ENCODE measurements around the gene RNF212B. TPM values are rescaled to one million over a fixed set of nuclear protein-coding genes. Genes with fewer than 3 reads are reported as not detected.

Gene RNF212B
- total and polyA plus RNA-seq, 2 of the 13 experiments (the other 11 are each of a cell fraction or from before 2014, with no cell fraction given): 0.05 TPM; not detected in 1

DNA sequence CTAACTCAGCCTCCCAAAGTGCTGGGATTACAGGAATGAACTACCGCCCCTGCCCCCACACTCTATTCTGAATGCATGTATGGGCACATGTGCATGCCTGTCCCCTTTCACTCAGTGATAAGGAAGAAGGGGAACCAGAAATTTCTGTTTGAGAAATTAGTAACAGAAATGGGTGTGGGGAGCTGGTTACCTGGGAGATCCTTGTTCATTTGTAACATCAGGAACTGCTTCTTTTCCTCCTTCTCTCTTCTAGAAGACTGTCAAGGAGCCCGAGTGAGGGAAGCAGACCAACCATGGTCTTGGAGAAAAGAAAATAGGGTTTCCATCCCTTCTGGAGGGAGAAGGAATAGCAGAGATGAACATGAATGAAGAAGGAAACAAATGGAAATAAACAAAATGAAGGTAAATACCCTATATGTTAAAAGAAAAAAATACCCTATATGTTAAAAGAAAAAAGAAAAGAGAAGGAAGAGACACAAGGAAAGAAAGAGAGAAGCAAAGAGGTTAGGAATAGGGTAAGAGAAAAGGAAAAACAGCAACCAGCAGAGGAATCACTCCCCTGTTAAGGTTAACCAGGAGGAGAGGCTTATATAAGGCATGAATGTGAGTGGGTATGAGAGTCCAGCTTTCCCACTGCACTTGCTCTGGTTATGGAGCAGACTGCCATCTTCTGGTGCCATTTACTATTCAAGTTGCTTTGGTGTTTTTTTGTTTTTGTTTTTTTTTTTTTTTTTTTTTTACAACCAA, 61.6 kb downstream of the RNF212B start (continued):
- TF ChIP-seq HNF4G (IDR thresholded peaks at IDR 0.05; ENCODE audit: borderline replicate concordance, low read depth, low read length): 0 out of 2 replicates have a peak, but pooled peaks have one; percentile 12
- TF ChIP-seq HNF4G (CRISPR knock-in tag; IDR thresholded peaks at IDR 0.05; ENCODE audit: borderline replicate concordance, low read depth): no peak
- TF ChIP-seq, protein P1, sequence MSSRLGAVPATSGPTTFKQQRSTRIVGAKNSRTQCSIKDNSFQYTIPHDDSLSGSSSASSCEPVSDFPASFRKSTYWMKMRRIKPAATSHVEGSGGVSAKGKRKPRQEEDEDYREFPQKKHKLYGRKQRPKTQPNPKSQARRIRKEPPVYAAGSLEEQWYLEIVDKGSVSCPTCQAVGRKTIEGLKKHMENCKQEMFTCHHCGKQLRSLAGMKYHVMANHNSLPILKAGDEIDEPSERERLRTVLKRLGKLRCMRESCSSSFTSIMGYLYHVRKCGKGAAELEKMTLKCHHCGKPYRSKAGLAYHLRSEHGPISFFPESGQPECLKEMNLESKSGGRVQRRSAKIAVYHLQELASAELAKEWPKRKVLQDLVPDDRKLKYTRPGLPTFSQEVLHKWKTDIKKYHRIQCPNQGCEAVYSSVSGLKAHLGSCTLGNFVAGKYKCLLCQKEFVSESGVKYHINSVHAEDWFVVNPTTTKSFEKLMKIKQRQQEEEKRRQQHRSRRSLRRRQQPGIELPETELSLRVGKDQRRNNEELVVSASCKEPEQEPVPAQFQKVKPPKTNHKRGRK (CRISPR knock-in tag; IDR thresholded peaks at IDR 0.05): peak; percentile 25; the same call in 1 of the 2 replicates
- no peak for TF ChIP-seq KLF16 (CRISPR knock-in tag; IDR thresholded peaks at IDR 0.05)
- no peak for TF ChIP-seq FOXJ3 (CRISPR knock-in tag; IDR thresholded peaks at IDR 0.05; ENCODE audit: borderline replicate concordance)
- TF ChIP-seq ZNF362 (CRISPR knock-in tag; IDR thresholded peaks at IDR 0.05; ENCODE audit: borderline replicate concordance): peak; percentile 87
- TF ChIP-seq, protein P2, sequence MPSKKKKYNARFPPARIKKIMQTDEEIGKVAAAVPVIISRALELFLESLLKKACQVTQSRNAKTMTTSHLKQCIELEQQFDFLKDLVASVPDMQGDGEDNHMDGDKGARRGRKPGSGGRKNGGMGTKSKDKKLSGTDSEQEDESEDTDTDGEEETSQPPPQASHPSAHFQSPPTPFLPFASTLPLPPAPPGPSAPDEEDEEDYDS (CRISPR knock-in tag; IDR thresholded peaks at IDR 0.05): peak; percentile 37; the same call in 1 of the 2 replicates
- TF ChIP-seq DNMT3B (CRISPR knock-in tag; conservative IDR thresholded peaks at IDR 0.05): no peak
- peak; percentile 8; the same call in 1 of the 2 replicates for TF ChIP-seq NFYC (CRISPR knock-in tag; IDR thresholded peaks at IDR 0.05)
- no peak for TF ChIP-seq ZNF790 (CRISPR knock-in tag; IDR thresholded peaks at IDR 0.05; ENCODE audit: borderline replicate concordance)

Measured in HepG2 (cell line).